NCI-H2227 treated with DMSO at 0.1 percent for 48 hours (cell line): Measurements from ENCODE around the gene EFNA5.
A peak's percentile ranks its signal among the peaks of the same experiment; 100 is the strongest.
"Not testable (repeated sequence)": the region's sequence is repeated elsewhere in the genome, so short reads cannot be mapped to it uniquely, and the experiment has no call there.

ENCODE experiments used
- DNase-seq: peaks from one replicate; lab custom pipeline; 2025; lab: John Stamatoyannopoulos, UW

The EFNA5 gene

DNA sequence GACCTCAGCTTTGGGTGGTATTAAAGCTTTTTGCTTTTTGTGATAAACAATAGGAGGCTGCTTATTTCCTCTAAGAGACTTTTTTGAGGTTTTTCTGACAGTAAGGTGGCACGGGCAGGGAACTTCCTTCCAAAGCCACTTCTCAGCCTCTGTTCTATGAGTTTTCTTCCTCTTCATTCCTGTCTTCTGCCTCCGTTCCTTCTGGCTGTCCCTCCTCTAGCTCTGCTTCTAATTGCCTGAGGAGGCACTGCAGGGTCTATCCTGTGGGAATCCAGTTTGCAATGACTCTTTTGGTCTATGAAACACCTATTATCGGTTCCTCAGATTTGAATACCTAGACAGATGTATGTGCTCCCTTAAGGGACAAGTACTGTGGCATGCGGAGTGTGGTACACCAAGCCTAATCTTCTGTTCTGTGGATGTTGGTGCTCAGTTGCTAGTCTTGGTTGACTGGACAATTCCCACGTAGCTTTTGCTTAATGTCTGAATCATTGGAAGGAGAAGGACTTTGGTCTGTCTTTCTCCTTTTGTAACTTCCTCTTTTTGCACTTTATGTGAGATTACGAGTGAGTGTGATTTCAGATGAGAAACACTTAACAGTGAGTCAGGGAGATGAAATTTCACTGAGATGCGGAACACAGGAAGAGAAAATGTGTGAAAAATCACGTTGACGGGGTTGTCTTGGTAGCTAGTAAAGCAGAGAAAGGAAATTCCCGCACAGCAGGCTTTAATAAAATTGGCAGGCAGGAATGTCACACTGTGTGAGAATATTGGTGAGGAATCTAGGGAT lies 305.2 kb downstream of the EFNA5 start:
- DNase-seq = no peak

DNA sequence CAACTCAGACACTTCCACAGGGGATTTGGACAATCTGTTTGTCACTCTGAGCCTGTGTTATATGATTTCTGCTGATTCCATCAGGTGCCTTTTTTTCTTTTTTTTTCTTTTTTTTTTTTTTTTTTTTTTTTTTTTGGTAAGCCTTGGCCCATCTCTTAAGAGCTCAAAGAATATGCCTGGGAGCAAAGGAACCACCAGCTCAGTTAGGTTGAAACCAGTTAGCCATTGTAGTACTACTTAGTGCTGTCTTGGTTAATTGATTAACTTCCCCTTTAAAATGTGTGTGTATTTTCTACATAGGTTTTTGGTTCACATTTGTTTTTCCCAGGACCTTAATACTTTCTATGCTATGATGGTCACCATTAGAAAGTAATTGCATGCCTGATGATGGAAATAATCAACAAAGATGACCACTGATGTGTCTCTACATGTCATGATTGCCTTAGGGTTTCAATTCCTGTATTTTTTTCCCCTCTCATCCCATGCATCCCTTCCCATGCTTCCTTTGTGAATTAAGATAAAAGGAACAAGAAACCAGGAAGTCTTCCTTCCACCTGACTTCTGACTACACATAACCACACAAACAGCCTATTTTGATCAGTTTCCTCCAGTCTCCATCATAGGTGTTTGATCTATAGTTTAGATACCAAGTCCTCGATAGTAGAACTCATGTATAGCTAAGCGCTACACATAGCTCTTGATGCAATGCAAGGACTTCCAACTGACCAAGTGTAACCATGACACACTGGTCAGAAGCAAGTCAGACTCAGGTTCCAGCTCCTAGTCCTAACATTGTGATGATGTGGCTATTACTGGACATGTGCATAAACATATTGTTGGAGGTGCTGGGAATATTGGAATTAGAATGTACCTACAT lies 306.1 kb downstream of the EFNA5 start:
- DNase-seq = no peak

DNA sequence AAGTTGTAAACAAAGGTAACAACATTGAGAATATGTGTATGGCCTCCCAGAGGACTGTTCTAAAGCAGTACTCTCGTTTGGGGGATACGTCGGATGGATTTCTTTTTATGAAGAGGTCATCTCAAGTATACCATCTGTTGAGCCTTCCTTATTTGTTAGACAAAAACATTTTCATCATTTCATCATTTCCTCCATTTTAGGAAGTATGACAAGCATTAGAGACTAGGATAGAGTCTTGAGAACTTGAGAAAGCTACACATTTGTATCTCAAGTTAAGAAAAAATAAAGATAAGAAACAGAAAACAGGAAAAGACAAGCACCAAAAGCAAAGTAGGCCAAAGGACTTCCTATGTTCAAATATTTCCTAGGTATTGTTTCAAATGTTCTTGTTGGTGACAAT lies 307.0 kb downstream of the EFNA5 start:
- no peak for DNase-seq

DNA sequence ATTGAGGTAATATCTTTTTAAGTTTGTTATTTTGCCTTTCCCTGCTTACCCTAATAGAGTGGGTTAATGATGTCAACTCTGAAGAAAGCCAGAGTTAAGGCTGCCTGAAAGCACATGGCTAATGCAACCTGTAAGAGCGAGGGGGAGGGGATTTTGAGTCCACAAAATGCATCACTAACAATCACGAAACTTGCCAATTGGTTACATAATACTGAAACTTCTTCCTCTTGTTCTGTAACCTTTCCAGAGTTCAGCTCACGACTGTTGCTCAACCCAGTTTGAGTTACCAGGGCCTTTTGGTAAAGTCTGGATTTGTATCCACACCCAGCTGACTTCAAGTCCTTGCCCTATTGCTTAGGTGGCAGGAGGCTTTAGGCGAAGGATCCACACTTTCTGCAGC lies 308.8 kb downstream of the EFNA5 start:
- DNase-seq = no peak

DNA sequence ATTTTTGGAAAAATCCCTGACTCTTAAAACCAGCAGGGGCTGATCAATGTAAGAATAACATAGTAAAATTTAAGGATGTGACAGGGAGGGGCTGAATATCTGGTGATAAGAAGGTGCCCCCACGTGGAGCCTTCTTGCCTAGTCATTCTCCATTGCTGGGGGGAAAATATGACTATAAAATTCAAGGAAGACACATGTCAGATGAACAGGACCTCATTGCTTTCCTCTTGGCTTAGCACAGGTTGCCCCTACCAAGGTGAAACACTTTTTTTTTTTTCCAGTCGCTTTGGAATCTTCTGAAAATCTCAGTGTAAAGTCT lies 310.9 kb downstream of the EFNA5 start:
- no peak for DNase-seq

DNA sequence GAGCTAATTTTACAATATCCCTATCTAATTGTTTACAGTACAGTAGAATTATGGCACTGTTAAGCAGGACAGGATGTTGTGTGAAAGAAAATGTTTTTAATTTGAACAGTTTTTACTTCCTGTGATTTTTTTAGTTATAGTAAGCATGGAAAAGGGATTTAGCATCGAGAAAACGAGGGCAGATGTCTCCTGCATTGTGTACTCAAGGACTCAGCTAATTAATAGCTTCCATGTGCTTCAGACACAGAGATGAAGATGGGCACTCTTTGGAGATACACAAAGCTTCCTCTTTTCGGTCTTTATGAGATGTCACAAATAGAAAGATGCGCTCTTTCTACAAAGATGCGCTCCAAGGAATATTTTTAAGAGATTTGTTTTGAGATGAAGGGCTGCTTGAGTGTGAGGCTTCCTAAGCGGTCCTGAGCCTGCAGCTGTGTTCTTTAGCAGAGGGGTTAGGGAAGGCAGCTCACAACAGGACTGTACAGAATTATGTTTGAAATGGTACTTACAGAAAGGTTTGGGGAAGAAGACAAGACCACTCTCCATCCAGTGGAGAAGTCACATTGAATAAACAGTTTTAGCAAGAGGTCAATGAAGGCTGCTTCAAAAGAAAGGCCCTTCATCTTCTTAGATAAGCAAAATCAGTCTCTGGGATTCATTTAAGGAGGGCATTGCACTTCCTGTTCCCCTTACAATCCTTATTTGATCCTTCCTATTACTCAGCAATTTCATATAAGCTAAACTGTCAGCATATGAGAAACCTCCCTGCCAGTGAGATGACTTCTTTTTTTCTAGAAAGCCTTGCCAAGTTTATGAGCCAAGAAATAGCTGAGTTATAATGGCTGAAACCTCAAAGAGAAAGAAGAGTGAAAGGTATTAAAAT lies 311.5 kb downstream of the EFNA5 start:
- DNase-seq = no peak

DNA sequence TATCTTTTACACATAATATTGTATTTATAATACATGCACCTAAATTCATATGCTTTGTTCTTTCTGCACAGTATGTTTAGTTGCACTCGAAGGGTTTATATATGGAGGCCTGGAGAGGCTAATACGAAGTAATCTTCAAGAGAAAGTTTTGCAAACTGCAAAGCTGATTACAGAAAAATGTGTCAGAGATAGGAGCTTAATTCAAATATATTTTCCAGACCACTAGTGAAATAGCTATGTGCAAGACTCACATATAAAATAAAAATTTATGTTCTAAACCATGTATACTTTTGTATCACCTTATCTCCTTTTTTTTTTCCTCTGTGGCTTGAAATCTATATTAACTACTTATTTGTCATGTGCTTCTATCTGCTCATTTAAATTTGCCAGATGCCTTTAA lies 313.8 kb downstream of the EFNA5 start:
- no peak for DNase-seq

DNA sequence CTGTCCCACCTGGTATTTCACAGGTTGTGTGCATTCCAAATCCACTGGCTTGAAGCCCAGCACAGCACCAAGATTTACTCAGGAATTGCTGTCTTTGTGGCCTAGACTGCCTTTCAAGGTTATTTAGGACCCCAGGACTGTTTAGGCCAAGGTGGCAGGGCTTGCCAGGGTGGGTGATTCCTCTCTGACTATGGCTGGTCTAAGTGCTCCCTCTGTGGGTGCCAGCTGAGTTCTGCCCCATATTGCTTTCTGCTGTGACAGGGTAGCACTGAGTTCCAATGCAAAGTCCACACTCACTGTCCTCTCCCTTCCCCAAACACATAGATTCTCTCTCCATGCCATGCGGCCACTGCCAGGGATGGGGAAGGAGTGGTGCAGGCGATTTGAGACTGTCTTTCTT lies 318.2 kb downstream of the EFNA5 start:
- no peak for DNase-seq

DNA sequence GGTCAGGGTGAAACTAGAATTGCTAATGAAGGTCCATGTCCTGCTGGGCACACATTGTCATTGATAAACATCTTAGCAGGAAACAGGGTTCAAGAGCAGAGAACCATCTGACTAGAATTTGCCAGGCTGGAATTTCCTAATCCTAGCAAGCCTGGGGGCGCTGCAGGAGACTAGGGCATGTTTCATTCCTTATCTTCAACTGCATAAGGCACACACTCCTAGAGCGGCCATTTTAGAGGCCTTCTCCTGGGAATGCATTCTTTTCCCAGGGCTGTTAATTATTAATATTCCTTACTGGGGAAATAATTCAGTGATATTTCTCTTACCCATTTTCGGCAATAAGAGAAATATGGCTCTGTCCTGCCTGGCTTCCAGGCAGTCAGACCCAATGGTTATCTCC lies 324.2 kb downstream of the EFNA5 start:
- not testable (repeated sequence) for DNase-seq

DNA sequence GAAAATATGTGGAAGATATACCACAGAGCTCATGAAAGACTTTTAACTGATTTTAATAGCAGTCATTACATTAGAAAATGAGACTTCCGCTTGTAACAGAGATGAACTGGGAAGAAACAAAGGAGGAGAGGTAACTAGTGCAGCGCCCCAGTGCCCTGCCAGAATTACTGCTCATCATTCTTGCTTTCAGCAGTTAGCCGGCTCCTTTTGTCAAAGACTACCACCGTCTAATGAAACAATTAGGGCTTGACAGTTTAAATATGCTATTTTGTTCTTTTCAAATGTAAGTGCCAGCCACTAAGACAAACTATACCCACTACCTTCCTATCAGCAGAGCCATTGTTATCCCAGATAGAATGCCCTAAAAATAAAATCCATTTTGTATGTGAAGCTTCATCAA lies 328.4 kb downstream of the EFNA5 start:
- DNase-seq = peak; percentile 2

DNA sequence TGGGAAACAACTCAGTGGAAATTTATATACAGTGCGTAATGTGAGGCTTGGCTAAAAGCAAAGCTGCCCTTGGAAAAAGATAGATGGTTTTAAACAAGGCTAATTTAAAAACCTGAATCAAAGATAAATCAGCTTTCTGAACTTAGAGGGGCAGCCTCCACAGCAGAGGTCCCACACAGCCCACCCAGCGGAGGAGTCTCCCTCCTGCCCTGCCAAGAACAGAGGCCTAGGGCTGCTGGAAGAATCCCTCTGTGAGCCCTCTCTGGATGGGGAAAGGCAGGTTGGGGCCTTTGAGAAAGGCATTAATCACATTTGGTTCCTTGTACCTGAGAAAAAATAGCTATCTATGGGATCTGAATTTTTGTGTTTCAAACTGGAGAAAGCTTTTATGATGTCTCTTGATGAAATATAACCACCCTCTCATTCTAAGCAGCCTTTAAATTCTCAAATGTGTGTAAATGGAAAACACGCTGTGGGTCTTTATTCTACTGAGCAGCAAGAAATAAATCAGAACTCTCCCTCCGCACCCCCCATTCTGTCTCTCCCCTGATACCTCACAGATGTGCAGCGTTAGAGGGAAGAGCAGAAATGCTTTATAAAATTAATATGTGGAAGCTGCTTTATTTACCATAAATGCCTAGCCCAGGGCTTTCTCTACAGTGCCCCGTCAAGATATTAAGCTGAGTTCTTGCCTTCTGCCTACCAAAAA lies 329.2 kb downstream of the EFNA5 start:
- DNase-seq = no peak

DNA sequence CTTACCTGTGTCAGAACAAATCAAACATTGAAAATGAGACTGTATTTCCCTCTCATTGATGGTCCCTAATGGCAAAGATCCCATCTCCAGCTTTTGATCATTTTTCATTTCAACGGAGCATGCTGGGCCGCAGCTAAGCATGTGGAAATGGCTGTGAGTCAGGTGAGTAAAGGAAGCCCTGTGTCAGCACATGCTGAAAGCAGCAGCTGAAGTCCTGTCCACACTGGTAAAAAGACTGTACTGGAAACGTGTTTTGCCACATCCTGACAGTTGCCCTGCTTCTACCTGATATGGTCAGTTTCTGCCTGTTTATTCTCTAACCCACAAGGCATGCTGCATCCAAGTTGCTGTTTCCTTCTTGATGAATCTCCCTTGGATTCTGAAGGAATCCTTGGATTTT lies 330.1 kb downstream of the EFNA5 start:
- no peak for DNase-seq

DNA sequence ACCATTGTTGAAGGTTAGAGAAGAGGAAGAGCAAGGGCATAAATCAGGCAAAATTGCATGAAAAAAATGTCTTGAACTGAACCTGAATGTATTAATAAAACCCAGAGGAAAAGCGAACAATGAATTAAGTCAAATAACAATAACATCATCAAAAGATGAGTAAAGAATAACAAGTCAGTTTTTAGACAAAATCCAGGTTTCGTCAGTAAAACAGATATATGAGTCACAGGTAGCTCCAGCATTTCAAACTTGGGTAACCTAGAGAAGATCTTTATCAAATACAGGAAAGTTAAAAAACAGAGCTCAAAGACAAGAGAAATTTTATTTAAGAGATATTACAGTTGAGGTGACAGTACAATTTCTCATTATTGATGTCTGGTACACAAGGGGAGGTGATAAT lies 332.4 kb downstream of the EFNA5 start:
- no peak for DNase-seq

DNA sequence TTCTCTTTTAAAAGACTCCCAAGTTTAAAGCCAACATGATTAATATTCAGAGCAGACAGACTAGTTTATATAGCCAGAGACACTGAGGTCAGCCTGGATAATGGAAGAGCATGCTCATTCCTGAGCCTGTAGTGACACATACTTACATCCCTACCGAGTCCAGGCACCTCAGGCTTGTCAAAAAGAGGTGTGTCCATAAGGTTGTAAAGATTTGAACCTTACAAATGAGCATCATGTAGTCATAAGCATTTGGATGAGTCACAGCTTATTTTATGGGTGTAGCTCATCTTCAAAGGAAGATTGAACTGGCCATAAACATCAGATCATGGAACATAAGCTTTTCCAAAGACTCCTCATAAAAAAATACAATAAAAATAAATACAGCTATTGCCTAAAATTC lies 333.5 kb downstream of the EFNA5 start:
- no peak for DNase-seq

DNA sequence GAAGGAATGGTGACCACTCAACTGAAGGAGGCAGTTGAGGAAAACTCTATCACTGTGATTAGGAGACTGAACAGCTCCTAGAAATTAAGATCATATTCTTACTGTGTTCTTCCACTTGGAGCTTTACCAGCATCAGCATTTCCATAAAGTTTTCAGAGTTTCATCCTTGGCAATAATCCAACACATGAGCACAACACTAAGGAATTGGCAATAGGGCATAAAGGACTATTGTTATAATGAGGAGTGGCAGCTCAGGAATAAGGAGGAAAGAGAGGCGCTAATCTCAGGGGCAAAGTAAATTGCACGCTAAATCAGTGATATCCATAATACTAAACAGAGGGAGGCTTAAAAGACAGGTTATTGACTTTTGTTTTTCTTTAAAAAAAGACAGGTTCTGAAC lies 338.9 kb downstream of the EFNA5 start:
- no peak for DNase-seq

DNA sequence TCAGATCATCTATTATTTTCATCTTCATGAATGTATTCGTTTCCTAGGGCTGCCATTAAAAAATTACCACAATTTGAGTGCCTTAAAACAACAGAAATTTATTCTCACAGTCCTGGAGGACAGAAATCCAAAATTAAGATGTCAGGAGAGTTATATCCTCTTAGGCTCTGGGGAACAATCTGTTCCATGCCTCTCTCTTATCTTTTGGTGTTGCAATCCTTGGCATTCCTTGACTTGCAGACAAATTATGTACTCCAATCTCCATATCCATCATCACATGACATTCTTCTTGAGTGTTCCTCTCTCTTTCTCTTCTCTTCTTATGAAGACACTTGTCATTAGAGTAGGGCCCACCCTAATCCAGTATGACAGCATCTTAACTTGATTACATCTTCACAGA lies 339.4 kb downstream of the EFNA5 start:
- no peak for DNase-seq

DNA sequence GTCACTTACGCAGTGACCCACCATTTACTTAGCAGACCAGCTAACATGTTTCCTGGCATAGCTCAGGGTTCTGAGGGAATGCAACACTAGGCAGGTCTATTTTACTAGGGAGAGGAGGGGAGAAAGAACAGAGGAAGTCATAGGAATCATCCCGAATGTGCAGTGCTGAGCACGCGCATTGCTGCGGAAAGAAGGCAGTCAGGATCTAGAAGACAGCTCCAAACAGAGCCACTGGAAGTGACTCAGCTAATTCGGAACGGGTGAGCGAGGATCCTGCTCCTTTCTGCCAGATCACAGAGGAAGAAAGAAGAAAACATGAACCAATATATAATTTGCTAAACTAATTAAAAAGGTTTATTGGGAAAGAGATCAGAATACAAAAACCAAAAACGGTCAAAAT lies 339.8 kb downstream of the EFNA5 start:
- DNase-seq = no peak

DNA sequence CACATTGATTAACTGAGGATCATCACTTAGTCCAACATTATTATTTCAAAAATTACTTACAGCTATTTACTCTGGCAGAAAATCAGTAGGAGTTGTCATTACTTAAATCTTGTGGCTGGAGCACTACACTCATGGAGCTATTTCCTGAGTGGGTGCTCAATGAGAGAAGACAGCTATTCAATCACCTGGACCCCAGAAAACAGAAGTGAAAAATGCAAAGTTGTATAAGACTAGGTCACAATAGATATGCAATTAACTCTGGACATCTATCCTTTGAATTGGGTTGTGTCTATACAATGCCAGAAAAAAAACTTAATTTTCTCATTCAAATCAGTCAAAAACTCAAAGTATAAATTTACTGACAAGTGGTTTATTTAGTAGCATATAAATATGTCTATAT lies 340.9 kb downstream of the EFNA5 start:
- DNase-seq = no peak
